Bronchial epithelial cell (primary cell): ENCODE results near the gene ZNF564. TPM values are rescaled to one million over a fixed set of nuclear protein-coding genes. Genes with fewer than 3 reads are reported as not detected.
"Not testable (repeated sequence)": the region's sequence is repeated elsewhere in the genome, so short reads cannot be mapped to it uniquely, and the experiment has no call there.

Experiments
- DNase-seq: peaks from one replicate; pipeline ENCODE4 v3.0.0-alpha.2; 2010; ENCODE audit warnings: low read depth
- FAIRE-seq: peaks from 2 replicates; lab custom pipeline; 2011; peaks lifted over from hg19 to GRCh38; lab: Jason Lieb, UNC
- H3K27me3 ChIP-seq: 2 replicates; pipeline ENCODE4 v1.5.1; 2011; ENCODE audit warnings: low read length; ENCODE audit not compliant: control insufficient read depth, insufficient read depth
- H3K36me3 ChIP-seq: 2 replicates; pipeline ENCODE4 v1.5.1; 2011; ENCODE audit warnings: low read length; ENCODE audit not compliant: control insufficient read depth, insufficient read depth
- H3K4me3 ChIP-seq: 2 replicates; pipeline ENCODE4 v1.5.1; 2011; ENCODE audit warnings: mild to moderate bottlenecking, low read depth, low read length, control low read depth
- total RNA-seq: library from RNA; depleted of rRNA; stranded (reverse); fragments of >200 nt; gene quantifications from 2 replicates; pipeline ENCODE4 v1.2.1, GENCODE V29; 2014
- TF ChIP-seq, protein P1 (sequence below): IDR thresholded peaks from 2 replicates; pipeline ENCODE4 v1.5.1; 2011; ENCODE audit warnings: mild to moderate bottlenecking, moderate library complexity, low read length, control low read depth, inconsistent platforms; ENCODE audit not compliant: insufficient read depth, severe bottlenecking

Gene ZNF564
- total RNA-seq, 1 donor from 2014 or later = 9.0 TPM

DNA sequence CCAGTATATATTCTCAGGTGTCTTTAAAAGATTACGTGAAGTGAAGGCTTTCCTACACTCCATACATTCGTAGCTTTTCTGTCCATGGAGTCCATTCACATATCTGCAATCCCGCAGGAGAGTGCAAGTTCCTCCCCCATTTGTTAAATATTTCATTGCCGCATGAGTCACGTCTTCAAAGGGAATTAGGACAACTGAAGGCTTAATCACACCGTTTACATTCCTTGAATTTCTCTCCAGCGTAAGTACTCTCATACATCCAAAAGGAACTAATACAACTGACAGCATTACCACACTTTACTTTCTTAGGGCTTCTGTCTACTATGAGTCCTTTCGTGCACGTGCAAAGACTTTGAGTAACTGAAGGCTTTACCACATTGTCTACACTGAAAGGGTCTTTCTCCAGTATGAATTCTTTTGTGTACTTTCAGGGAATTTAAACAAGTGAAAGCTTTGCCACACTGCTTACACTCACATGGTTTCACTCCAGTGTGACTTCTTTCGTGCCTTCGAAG lies 29.0 kb upstream of the ZNF564 start:
- no peak for FAIRE-seq
- H3K36me3 ChIP-seq = peaks cover 8% of the 10 kb centered on the region
- H3K4me3 ChIP-seq = no peak overlapping the region
- H3K27me3 ChIP-seq = no peaks in the 10 kb centered on the region
- TF ChIP-seq, protein P1, sequence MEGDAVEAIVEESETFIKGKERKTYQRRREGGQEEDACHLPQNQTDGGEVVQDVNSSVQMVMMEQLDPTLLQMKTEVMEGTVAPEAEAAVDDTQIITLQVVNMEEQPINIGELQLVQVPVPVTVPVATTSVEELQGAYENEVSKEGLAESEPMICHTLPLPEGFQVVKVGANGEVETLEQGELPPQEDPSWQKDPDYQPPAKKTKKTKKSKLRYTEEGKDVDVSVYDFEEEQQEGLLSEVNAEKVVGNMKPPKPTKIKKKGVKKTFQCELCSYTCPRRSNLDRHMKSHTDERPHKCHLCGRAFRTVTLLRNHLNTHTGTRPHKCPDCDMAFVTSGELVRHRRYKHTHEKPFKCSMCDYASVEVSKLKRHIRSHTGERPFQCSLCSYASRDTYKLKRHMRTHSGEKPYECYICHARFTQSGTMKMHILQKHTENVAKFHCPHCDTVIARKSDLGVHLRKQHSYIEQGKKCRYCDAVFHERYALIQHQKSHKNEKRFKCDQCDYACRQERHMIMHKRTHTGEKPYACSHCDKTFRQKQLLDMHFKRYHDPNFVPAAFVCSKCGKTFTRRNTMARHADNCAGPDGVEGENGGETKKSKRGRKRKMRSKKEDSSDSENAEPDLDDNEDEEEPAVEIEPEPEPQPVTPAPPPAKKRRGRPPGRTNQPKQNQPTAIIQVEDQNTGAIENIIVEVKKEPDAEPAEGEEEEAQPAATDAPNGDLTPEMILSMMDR = no peak
- peak; percentile 77 for DNase-seq

DNA sequence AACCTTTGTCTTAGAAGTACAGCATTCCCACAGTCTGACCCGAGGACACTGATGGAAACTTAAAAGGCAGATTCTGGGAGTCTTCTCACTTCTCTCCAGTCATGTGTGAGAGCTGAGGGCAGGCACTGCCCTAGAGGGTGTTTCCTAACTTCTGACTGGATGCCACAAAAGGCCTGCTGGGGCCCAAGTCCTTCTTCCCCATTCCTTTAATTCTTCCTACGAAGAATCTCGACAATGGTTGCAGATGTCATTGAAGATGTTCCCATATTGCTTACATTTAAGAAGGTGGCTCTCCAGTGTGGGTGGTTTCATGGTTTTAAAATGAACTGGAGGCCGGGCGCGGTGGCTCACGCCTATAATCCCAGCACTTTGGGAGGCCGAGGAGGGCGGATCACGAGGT lies 27.4 kb upstream of the ZNF564 start:
- TF ChIP-seq, protein P1 = no peak
- Histone ChIP-seq H3K4me3 (no peak overlapping the region), H3K36me3 (peaks cover 8% of the 10 kb centered on the region), H3K27me3 (no peaks in the 10 kb centered on the region)
- no peak for DNase-seq
- no peak for FAIRE-seq

DNA sequence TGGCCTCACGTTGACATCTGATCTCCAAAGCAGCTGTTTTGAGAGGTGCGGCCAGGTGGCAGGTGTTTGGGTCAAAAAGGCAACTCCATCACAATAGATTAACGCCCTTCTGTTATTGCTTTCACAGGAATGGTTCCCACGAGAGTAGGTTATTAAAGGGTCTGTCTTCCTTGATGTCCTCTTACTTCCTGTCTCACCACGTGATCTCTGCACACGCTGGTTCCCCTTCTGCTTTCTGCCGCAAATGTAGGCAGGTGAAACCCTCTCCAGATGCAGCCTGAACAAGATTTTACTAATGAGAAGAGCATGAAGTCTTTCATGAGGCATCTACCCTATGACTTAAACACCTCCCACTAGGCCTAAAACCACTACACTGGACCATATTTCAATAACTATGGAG lies 22.8 kb upstream of the ZNF564 start:
- Histone ChIP-seq H3K27me3 (no peaks in the 10 kb centered on the region), H3K36me3 (no peaks in the 10 kb centered on the region), H3K4me3 (no peak overlapping the region)
- no peak for DNase-seq
- TF ChIP-seq, protein P1 = no peak
- no peak for FAIRE-seq

DNA sequence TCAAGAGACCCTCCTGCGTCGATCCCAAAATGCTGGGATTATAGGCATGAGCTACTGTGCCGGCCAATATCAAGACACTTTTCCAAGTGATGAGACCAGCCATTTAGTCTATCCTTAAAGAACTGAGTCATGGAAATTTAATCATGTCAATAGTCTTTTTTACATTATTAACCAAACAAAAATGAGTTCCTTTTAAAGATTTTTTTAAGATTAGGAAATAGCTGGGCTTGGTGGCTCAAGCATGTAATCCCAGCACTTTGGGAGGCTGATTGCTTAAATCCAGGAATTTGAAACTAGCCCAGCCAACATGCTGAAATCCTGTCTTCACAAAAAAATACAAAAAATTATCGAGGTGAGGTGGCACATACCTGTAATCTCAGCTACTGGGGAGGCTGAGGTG lies 16.7 kb upstream of the ZNF564 start:
- Histone ChIP-seq H3K27me3 (no peaks in the 10 kb centered on the region), H3K36me3 (no peaks in the 10 kb centered on the region), H3K4me3 (no peak overlapping the region)
- no peak for FAIRE-seq
- no peak for DNase-seq
- TF ChIP-seq, protein P1 = no peak

DNA sequence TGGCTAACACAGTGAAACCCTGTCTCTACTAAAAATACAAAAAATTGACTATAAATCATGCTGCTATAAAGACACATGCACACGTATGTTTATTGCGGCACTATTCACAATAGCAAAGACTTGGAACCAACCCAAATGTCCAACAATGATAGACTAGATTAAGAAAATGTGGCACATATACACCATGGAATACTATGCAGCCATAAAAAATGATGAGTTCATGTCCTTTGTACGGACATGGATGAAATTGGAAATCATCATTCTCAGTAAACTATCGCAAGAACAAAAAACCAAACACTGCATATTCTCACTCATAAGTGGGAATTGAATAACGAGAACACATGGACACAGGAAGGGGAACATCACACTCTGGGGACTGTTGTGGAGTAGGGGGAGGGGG lies 15.1 kb upstream of the ZNF564 start:
- not testable (repeated sequence) for FAIRE-seq, DNase-seq, H3K27me3 ChIP-seq, H3K4me3 ChIP-seq, H3K36me3 ChIP-seq

DNA sequence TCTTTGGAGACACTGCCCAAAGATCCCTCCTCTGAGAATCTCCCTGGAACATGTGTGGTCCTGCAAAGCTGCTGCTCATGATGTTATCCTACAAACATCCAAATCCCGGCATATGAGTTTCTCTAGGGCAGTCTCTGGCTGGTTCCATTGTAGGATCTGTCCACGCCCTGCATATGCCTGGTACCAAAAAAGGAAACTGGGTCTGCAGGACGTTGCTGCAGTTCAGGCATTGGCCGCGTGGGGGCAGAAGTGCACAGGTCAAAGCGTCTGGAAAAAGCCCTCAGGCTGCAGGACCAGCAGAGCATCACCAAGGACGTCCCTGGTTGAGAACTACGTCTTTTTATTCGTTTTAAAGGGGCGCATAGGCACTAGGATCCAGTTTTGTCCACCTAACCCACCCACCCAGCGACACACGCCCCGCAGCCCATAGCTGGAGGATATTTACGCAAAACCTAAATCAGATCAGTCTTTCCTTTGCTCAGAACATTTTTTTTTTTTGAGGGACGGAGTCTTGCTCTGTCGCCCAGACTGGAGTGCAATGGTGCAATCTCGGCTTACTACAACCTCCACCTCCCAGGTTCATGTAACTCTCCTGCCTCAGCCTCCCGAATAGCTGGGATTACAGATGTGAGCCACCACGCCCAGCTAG lies 12.9 kb upstream of the ZNF564 start:
- Histone ChIP-seq H3K4me3 (no peak overlapping the region), H3K27me3 (no peaks in the 10 kb centered on the region), H3K36me3 (no peaks in the 10 kb centered on the region)
- FAIRE-seq = no peak
- DNase-seq = peak; percentile 90
- TF ChIP-seq, protein P1 = peak; percentile 94
